Measurements from ENCODE around the gene TUBB4A. TPM values are rescaled to one million over a fixed set of nuclear protein-coding genes. Genes with fewer than 3 reads are reported as not detected.

Gene TUBB4A
- total RNA-seq, 3 donors from 2014 or later: 0.48 TPM; not detected in 2

DNA sequence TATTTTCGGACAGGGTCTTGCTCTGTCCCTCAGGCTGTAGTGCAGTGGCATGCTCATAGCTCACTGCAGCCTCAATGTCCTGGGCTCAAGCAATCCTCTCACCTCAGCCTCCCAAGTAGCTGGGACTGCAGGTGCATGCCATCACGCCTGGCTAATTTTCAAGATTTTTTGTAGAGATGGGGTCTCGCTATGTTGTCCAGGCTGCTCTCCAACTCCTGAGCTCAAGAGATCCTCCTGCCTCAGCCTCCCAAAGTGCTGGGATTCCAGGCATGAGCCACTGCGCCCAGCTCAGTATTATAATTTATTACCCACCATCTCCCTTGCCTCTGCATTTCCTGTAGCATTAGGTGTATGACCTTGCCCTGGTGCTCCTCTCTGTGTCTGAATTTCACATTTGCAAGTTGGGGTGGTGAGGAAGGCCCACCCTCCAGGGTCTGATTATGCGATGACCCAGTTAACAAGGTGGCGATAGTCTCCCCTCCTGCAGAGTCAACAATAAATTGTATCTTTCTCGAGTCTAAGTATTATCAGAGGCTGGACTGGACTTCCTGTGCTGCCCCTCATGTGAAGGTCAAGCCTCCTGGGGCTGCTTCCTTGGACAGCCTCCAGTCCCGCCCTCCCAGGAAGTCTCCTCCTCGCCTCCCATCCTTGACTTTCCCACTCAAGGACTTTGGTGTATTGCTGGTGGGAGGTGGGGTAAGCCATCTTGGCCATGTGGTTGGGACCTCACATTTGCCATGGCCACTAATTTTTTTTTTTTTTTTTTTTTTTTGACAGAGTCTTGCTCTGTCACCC, 1.5 kb upstream of the TUBB4A start:
- DNase-seq (ENCODE audit: low spot score in 2 of 2): no peak
- Histone ChIP-seq H3K27ac (no peak overlapping the region), H3K27me3 (peaks cover 7 to 36% of the 10 kb centered on the region in 2 donors), H3K9me3 (no peaks in the 10 kb centered on the region), H3K4me3 (no peak overlapping the region), H3K36me3 (no peaks in the 10 kb centered on the region), H3K4me1 (peaks cover 4 to 6% of the 10 kb centered on the region in 2 donors)
- TF ChIP-seq, protein P1, sequence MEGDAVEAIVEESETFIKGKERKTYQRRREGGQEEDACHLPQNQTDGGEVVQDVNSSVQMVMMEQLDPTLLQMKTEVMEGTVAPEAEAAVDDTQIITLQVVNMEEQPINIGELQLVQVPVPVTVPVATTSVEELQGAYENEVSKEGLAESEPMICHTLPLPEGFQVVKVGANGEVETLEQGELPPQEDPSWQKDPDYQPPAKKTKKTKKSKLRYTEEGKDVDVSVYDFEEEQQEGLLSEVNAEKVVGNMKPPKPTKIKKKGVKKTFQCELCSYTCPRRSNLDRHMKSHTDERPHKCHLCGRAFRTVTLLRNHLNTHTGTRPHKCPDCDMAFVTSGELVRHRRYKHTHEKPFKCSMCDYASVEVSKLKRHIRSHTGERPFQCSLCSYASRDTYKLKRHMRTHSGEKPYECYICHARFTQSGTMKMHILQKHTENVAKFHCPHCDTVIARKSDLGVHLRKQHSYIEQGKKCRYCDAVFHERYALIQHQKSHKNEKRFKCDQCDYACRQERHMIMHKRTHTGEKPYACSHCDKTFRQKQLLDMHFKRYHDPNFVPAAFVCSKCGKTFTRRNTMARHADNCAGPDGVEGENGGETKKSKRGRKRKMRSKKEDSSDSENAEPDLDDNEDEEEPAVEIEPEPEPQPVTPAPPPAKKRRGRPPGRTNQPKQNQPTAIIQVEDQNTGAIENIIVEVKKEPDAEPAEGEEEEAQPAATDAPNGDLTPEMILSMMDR (IDR thresholded peaks at IDR 0.05): no peak
- TF ChIP-seq POLR2A (IDR thresholded peaks at IDR 0.05): no peak
- no peak for TF ChIP-seq POLR2AphosphoS5 (IDR thresholded peaks at IDR 0.05)
- intact Hi-C loops (cut with DNase I; ENCODE audit: low total_unique reads): no loop called here

DNA sequence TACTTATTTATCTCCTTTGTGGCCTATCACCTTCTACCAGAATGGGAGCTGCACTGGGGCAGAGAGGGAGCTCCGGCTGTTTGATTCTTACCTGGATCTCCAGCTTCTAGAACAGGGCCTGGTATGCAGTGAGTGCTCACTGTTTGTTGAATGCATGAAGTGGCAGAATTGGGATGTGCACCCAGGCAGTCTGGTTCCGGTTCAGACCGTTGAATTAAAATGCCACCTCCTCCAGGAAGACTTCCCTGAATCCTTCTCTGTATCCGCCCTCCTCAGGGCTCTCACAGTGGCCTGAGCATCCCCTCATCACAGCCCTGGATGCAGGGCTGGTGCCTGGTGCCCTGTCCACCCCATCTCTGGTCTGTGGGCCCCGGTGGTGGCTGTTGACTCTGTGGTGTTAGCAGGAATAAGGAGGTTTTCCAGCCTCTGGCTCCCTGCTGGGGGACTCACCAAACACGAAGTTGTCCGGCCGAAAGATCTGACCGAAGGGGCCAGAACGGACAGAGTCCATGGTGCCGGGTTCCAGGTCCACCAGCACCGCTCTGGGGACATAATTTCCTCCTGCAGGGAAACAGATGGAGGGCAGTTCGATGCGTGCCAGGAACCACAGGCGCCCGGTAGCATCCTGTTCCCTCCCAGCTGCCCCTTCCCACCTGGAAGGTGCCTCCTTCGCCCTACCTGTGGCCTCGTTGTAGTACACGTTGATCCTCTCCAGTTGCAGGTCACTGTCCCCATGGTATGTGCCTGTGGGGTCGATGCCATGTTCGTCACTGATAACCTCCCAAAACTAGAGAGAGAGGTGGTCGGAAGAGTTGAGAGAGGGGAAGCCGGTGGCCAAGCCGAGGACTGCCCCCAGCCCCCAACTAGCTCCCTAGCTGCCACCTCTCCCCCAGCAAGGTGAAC, 1.0 kb downstream of the TUBB4A start:
- peaks cover 7 to 36% of the 10 kb centered on the region in 2 donors for H3K27me3 ChIP-seq
- H3K36me3 ChIP-seq: no peaks in the 10 kb centered on the region
- DNase-seq (ENCODE audit: low spot score in 2 of 2): no peak

DNA sequence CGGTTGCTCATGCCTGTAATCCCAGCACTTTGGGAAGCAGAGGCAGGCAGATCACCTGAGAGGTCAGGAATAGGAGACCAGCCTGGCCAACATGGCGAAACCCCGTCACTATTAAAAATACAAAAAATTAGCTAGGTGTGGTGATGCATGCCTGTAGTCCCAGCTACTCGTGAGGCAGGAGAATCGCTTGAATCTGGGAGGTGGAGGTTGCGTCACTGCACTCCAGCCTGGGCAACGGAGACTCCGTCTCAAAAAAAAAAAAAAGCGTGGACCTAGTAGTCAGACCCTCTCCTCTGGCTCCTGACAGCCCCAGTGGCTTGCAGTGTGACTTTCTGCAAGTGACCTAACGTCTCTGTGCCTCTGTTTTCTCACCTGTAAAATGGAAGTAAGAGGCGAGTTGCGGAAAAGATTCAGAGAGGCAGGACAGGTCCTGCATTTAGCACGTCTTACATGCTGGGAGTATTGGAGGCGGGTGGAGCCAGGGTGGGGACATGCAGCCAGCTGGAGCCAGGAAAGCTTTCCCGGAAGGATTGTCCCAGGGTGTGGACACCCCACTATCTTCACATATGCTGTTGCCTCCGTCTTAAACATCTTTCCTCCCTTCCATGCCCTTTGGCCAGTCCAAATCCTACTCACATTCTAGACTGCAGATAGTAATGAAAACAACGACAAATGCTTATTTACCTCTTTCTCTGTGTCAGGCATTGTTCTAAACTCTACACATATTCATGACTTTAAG, 2.9 kb downstream of the TUBB4A start:
- Histone ChIP-seq H3K27ac (no peak overlapping the region), H3K36me3 (no peaks in the 10 kb centered on the region), H3K4me1 (peaks cover 4 to 6% of the 10 kb centered on the region in 2 donors), H3K27me3 (peaks cover 7 to 36% of the 10 kb centered on the region in 2 donors), H3K4me3 (no peak overlapping the region), H3K9me3 (no peaks in the 10 kb centered on the region)
- DNase-seq (ENCODE audit: low spot score in 2 of 2): no peak
- intact Hi-C loops (cut with DNase I; ENCODE audit: low total_unique reads): no loop called here
- TF ChIP-seq, protein P1 (IDR thresholded peaks at IDR 0.05): no peak
- TF ChIP-seq POLR2A (IDR thresholded peaks at IDR 0.05): no peak
- TF ChIP-seq POLR2AphosphoS5 (IDR thresholded peaks at IDR 0.05): no peak

More for the DNA sequence above, 1.0 kb downstream of the TUBB4A start:
- H3K27ac ChIP-seq: no peak overlapping the region
- no peaks in the 10 kb centered on the region for H3K9me3 ChIP-seq
- TF ChIP-seq, protein P1 (IDR thresholded peaks at IDR 0.05): no peak
- intact Hi-C loops (cut with DNase I; ENCODE audit: low total_unique reads): no loop called here
- H3K4me3 ChIP-seq: peak overlapping the region in 1 of 3 donors; percentile 65
- H3K4me1 ChIP-seq: peaks cover 4 to 6% of the 10 kb centered on the region in 2 donors

DNA sequence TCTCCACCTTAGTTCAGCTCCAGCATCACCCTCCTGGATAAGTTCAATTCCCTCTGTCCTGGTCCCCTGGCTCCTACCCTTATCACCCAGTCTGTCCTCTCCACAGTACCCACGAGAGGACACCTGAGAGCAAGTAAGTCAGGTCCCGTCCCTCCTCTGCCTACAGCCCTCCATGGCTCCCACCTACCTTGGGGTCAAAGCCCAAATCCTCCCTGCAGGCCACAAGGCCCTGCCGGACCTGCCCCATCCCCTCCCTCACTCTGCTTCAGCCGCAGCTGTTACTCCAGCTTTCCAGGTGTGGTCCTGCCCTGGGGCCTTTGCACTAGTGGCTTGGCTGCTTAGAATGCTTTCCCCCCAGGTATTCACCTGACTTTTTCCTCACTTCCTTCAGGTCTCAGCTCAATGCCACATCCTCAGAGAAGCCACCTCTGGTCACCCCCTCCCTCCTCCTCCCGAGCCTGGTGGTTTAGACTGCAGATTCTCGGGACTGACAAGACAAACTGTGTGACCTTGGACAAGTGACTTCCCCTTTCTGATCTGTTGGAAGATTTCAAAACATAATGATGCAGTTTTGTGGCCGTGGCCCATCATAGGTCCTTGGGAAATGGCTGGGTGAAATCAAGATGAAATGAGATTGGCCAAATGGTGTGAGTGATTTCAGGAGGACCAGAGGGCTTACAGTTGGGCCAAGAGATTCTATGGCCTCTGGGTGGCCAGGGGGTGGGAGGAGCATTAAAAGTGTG, 3.6 kb downstream of the TUBB4A start:
- DNase-seq (ENCODE audit: low spot score in 2 of 2): no peak
- TF ChIP-seq, protein P1 (IDR thresholded peaks at IDR 0.05): no peak
- TF ChIP-seq POLR2AphosphoS5 (IDR thresholded peaks at IDR 0.05): no peak
- TF ChIP-seq POLR2A (IDR thresholded peaks at IDR 0.05): no peak
- peaks cover 7 to 33% of the 10 kb centered on the region in 2 donors for H3K27me3 ChIP-seq
- no peaks in the 10 kb centered on the region for H3K36me3 ChIP-seq
- H3K27ac ChIP-seq: no peak overlapping the region
- no peaks in the 10 kb centered on the region for H3K9me3 ChIP-seq
- intact Hi-C loops (cut with DNase I; ENCODE audit: low total_unique reads): no loop called here
- H3K4me1 ChIP-seq: peaks cover 4 to 6% of the 10 kb centered on the region in 2 donors
- H3K4me3 ChIP-seq: no peak overlapping the region
